K562 (cell line): ENCODE measurements around the gene VDR. TPM values are rescaled to one million over a fixed set of nuclear protein-coding genes. Genes with fewer than 3 reads are reported as not detected.

ENCODE experiments used
- AFF4 ChIP-seq: sonication (generic); formaldehyde crosslinking; IDR thresholded peaks from 2 replicates; pipeline ENCODE4 v1.8.0; 2023; ENCODE audit warnings: mild to moderate bottlenecking, missing genetic modification reagents
- BCOR ChIP-seq: fragments of 450-650 bp; IDR thresholded peaks from 2 replicates; pipeline ENCODE4 v1.6.1; 2016
- BDP1 ChIP-seq: IDR thresholded peaks from 3 replicates; pipeline ENCODE4 v1.6.1; 2011; ENCODE audit not compliant: insufficient read length, insufficient read depth
- CLOCK ChIP-seq: fragments of 250-450 bp; sonication (Bioruptor Pico); IDR thresholded peaks from 2 replicates; pipeline ENCODE4 v1.4.0; 2020; ENCODE audit warnings: mild to moderate bottlenecking, moderate library complexity, borderline replicate concordance
- CTCFL ChIP-seq: IDR thresholded peaks from 2 replicates; pipeline ENCODE4 v1.6.1; 2011; ENCODE audit warnings: borderline replicate concordance, low read depth, mild to moderate bottlenecking, moderate library complexity, low read length; ENCODE audit not compliant: insufficient read depth, poor library complexity, severe bottlenecking
- FOXA3 ChIP-seq, 2 experiments: fragments of 450-650 bp in 1 of 2; sonication (generic) in 1 of 2; formaldehyde crosslinking; IDR thresholded peaks in 1 of 2; conservative IDR thresholded peaks in 1 of 2; 2 replicates each; pipeline versions ENCODE4 v1.4.0 to v1.8.0; 2020 to 2022; ENCODE audit warnings: mild to moderate bottlenecking in 2 of 2, missing genetic modification reagents in 1 of 2
- HDGF ChIP-seq: fragments of 450-650 bp; IDR thresholded peaks from 2 replicates; pipeline ENCODE4 v1.6.1; 2016
- KDM5B ChIP-seq: fragments of 200-600 bp; sonication (generic); IDR thresholded peaks from 2 replicates; pipeline ENCODE4 v1.6.1; 2012; ENCODE audit warnings: low read depth, mild to moderate bottlenecking, moderate library complexity, low read length, control low read depth, inconsistent platforms; ENCODE audit not compliant: insufficient replicate concordance
- NBN ChIP-seq: fragments of 450-650 bp; IDR thresholded peaks from 2 replicates; pipeline ENCODE4 v1.6.1; 2016; ENCODE audit warnings: low read depth, mild to moderate bottlenecking
- RAD51 ChIP-seq: fragments of 450-650 bp; IDR thresholded peaks from 2 replicates; pipeline ENCODE4 v1.7.1; 2016; ENCODE audit warnings: low read depth, mild to moderate bottlenecking, borderline replicate concordance
- STAG1 ChIP-seq: sonication (generic); formaldehyde crosslinking; IDR thresholded peaks from 2 replicates; pipeline ENCODE4 v1.5.0; 2020; ENCODE audit warnings: missing genetic modification reagents, borderline replicate concordance
- SUPT5H ChIP-seq: fragments of 450-650 bp; IDR thresholded peaks from 2 replicates; pipeline ENCODE4 v1.6.1; 2016
- ZNF134 ChIP-seq: fragments of 250-450 bp; sonication (Bioruptor Pico); conservative IDR thresholded peaks from 2 replicates; pipeline ENCODE4 v1.4.0; 2020
- ZNF41 ChIP-seq: fragments of 250-450 bp; sonication (Bioruptor Pico); conservative IDR thresholded peaks from 2 replicates; pipeline ENCODE4 v1.4.0; 2020; ENCODE audit warnings: mild to moderate bottlenecking
- polyA plus RNA-seq, 8 experiments: library from polyadenylated mRNA; depleted of rRNA in 4 of 8; stranded (reverse) in 5 of 8; unstranded in 3 of 8; fragments of >200 nt; fragmentation: Nextera tagmentation in 2 of 8; fragmentation: Illumina TruSeq in 1 of 8; extraction: Ambion mirVana in 2 of 8; extraction: Trizol in 1 of 8; gene quantifications; 2 replicates each; pipeline versions ENCODE4 v1.2.1 to v1.2.3, GENCODE V29; 2011 to 2014; ENCODE audit warnings: inconsistent platforms in 1 of 8, missing spikeins in 1 of 8
- total RNA-seq, 7 experiments: library from RNA; depleted of rRNA in 6 of 7; stranded (reverse); fragments of >200 nt in 6 of 7; fragmentation: Illumina TruSeq in 2 of 7; extraction: Trizol in 2 of 7; gene quantifications; 2 replicates each; pipeline versions ENCODE4 v1.2.1 to v1.2.3, GENCODE V29; 2011 to 2021; ENCODE audit warnings: low replicate concordance in 1 of 7

Gene VDR
- total and polyA plus RNA-seq, 9 of the 15 experiments (the other 6 are each of a cell fraction or from before 2014, with no cell fraction given), result 0.61 to 4.8 (median 2.0) TPM

- TF ChIP-seq CLOCK (no peak), ZNF134 (CRISPR knock-in tag) (no peak), FOXA3 (CRISPR knock-in tag; conservative IDR thresholded peaks at IDR 0.05 in 1 of 2, IDR thresholded peaks at IDR 0.05 in 1 of 2) (no peak), CTCFL (no peak), ZNF41 (0 out of 2 replicates have a peak, but pooled peaks have one; percentile 21), NBN (no peak), BDP1 (no peak), HDGF (no peak), AFF4 (CRISPR knock-in tag) (no peak), RAD51 (no peak), SUPT5H (no peak), STAG1 (CRISPR knock-in tag) (no peak), BCOR (peak; percentile 22; the same call in 1 of the 2 replicates), KDM5B (no peak)
Measured at GRCh38 chr12:47812797-47813510, 91.8 kb downstream of the VDR start (continued).
